Body of pancreas (tissue), 4 donors: ENCODE results near the gene OR5A2.

ENCODE experiments used
- CTCF ChIP-seq, 7 experiments: fragments of 450-650 bp in 4 of 7; fragments of 200-600 bp in 3 of 7; sonication (generic) in 3 of 7; IDR thresholded peaks; one replicate each; pipeline ENCODE4 v1.5.1; 2016 to 2019; ENCODE audit warnings: antibody characterized with exemption in 7 of 7
- POLR2A ChIP-seq, 3 donors: fragments of 450-650 bp; IDR thresholded peaks; one replicate each; pipeline ENCODE4 v1.6.1; 2016; ENCODE audit warnings: antibody characterized with exemption in 3 of 3, mild to moderate bottlenecking in 2 of 3

- TF ChIP-seq CTCF (IDR thresholded peaks at IDR 0.05) (no peak), POLR2A (IDR thresholded peaks at IDR 0.05) (no peak)
Measured at GRCh38 chr11:59436169-59436568, 10.0 kb upstream of the OR5A2 start, which contains the start of gene OR5A1.
